Tibial nerve (tissue), 4 donors: ENCODE measurements around the gene TMED3. TPM values are rescaled to one million over a fixed set of nuclear protein-coding genes. Genes with fewer than 3 reads are reported as not detected.

Source experiments
- DNase-seq, 2 donors: peaks; one replicate each; pipeline ENCODE4 v3.0.0-alpha.2; 2019; ENCODE audit warnings: low spot score in 2 of 2
- H3K27ac ChIP-seq, 4 donors: fragments of 200-600 bp; sonication (generic) in 3 of 4; one replicate each; pipeline ENCODE4 v1.5.1; 2017 to 2019; ENCODE audit warnings: mild to moderate bottlenecking in 1 of 4
- H3K27me3 ChIP-seq, 2 donors: fragments of 200-600 bp; sonication (generic) in 1 of 2; one replicate each; pipeline versions ENCODE4 v1.5.1 to v1.6.0; 2017 to 2019
- H3K36me3 ChIP-seq, 3 donors: fragments of 200-600 bp; sonication (generic); one replicate each; pipeline ENCODE4 v1.5.1; 2018 to 2019
- H3K4me1 ChIP-seq, 4 donors: fragments of 200-600 bp; sonication (generic) in 3 of 4; one replicate each; pipeline ENCODE4 v1.5.1; 2017 to 2019
- H3K4me3 ChIP-seq, 4 donors: fragments of 200-600 bp; sonication (generic) in 3 of 4; one replicate each; pipeline ENCODE4 v1.5.1; 2017 to 2019; ENCODE audit warnings: mild to moderate bottlenecking in 1 of 4, moderate library complexity in 1 of 4
- H3K9me3 ChIP-seq, 4 donors: fragments of 200-600 bp; sonication (generic) in 3 of 4; one replicate each; pipeline ENCODE4 v1.5.1; 2017 to 2019
- CTCF ChIP-seq, 5 experiments: fragments of 200-600 bp in 3 of 5; fragments of 450-650 bp in 2 of 5; sonication (generic) in 3 of 5; IDR thresholded peaks; one replicate each; pipeline ENCODE4 v1.5.1; 2016 to 2019; ENCODE audit warnings: antibody characterized with exemption in 5 of 5, mild to moderate bottlenecking in 3 of 5, moderate library complexity in 2 of 5
- EP300 ChIP-seq, 2 donors: sonication (generic); formaldehyde crosslinking; IDR thresholded peaks; one replicate each; pipeline ENCODE4 v1.6.1; 2017; ENCODE audit warnings: antibody characterized with exemption in 2 of 2, mild to moderate bottlenecking in 1 of 2
- POLR2A ChIP-seq, 2 donors: fragments of 450-650 bp; IDR thresholded peaks; one replicate each; pipeline ENCODE4 v1.6.1; 2017; ENCODE audit warnings: antibody characterized with exemption in 2 of 2, mild to moderate bottlenecking in 2 of 2, moderate library complexity in 2 of 2
- WGBS, 2 donors: methylation state at CpG; one replicate each; pipeline ENCODE4 v1.1.5; 2018; 5-methylcytosine and 5-hydroxymethylcytosine counted together
- total RNA-seq, 4 donors: library from RNA; depleted of rRNA; stranded (reverse); fragments of >200 nt; gene quantifications; one replicate each; pipeline ENCODE4 v1.1.0, GENCODE V29; 2016

Gene TMED3
- total RNA-seq, 4 donors from 2014 or later, result 18.0 to 26.3 (median 23.4) TPM

DNA sequence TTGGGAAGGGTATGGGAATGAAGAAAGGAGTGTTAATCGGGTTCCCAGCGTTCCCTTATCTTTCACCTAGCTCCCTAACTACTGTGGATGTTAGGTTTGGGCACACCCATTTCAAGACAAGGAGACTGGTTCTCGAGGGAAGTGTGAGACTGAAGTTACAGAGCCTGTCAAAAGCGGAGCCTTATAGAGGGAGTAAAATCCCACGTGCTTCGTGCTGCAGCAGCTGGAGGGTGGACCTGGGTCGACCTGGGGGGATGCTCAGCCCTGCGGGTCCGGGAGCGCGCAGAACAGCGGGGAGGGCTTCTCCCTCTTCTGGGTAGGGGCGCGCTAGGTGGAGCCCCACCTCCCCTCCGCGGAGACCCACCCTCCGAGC is 314 bp upstream of the TMED3 start:
- peak overlapping the region; percentile 60 to 68 (median 64) for H3K4me3 ChIP-seq
- DNase-seq, result no peak
- H3K36me3 ChIP-seq, result peaks cover 0 to 23% (median 0%) of the 10 kb centered on the region in 3 donors
- H3K9me3 ChIP-seq, result no peaks in the 10 kb centered on the region
- H3K4me1 ChIP-seq, result peaks cover 0 to 24% (median 7%) of the 10 kb centered on the region in 4 donors
- H3K27me3 ChIP-seq, result no peaks in the 10 kb centered on the region
- H3K27ac ChIP-seq, result no peak overlapping the region
- TF ChIP-seq POLR2A (IDR thresholded peaks at IDR 0.05), result no peak
- no peak for TF ChIP-seq CTCF (IDR thresholded peaks at IDR 0.05)
- TF ChIP-seq EP300 (IDR thresholded peaks at IDR 0.05), result no peak
- 1 to 3% methylated on average over 6 to 12 of the region's 17 CpGs for WGBS, 2 donors

DNA sequence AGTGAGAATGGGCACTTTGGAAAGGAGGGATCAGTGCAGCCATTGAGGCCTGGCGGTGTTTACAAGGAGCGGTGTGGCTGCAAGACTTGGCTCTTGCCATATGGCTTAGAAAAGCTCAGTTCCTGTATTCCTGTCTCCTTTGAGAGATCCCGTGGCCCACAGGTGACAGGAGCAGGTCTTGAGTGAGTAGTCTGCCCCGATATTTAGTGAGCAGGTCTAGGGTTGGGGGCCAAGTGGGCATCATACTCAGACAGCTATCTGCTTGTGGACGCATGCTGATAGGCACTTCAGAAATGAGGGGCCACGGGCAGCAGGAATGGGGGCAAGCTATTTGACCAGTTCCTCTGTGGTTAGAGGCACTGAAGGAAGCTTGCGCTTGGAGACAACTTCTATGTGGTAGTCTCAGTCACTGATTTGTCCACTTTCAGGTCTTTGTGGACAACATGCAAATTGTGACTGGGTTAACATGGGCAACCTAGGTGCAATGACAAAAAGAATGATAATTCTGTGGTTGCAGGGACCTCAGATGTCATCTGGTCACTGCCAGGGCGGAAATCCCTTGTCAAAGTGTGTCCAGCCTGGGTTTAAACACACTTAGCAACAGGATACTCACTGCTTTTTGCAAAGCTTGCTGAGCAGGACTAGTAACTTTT is 1.1 kb downstream of the TMED3 start:
- Histone ChIP-seq H3K27me3 (no peaks in the 10 kb centered on the region), H3K4me3 (peak overlapping the region; percentile 60 to 68 (median 64)), H3K9me3 (no peaks in the 10 kb centered on the region), H3K4me1 (peaks cover 0 to 24% (median 7%) of the 10 kb centered on the region in 4 donors), H3K36me3 (peaks cover 0 to 37% (median 0%) of the 10 kb centered on the region in 3 donors), H3K27ac (peak overlapping the region in 1 of 4 donors; percentile 4)
- TF ChIP-seq CTCF (IDR thresholded peaks at IDR 0.05), result no peak
- no peak for TF ChIP-seq POLR2A (IDR thresholded peaks at IDR 0.05)
- TF ChIP-seq EP300 (IDR thresholded peaks at IDR 0.05), result no peak
- DNase-seq, result no peak
- 66 to 71% methylated on average over 8 of the region's 8 CpGs for WGBS, 2 donors

GRCh38 chr15:79314186-79314585 is 3.3 kb downstream of the TMED3 start:
- no peak for DNase-seq
- 92 to 97% methylated on average over 1 of the region's 1 CpG for WGBS, 2 donors
- H3K4me3 ChIP-seq, result no peak overlapping the region
- peaks cover 0 to 59% (median 0%) of the 10 kb centered on the region in 3 donors for H3K36me3 ChIP-seq
- peaks cover 0 to 24% (median 7%) of the 10 kb centered on the region in 4 donors for H3K4me1 ChIP-seq
- TF ChIP-seq EP300 (IDR thresholded peaks at IDR 0.05), result no peak
- TF ChIP-seq POLR2A (IDR thresholded peaks at IDR 0.05), result no peak
- no peak for TF ChIP-seq CTCF (IDR thresholded peaks at IDR 0.05)
- H3K27ac ChIP-seq, result no peak overlapping the region
- peaks cover 0 to 1% (median 0%) of the 10 kb centered on the region in 4 donors for H3K9me3 ChIP-seq
- H3K27me3 ChIP-seq, result no peaks in the 10 kb centered on the region

GRCh38 chr15:79314811-79315210 is 3.9 kb downstream of the TMED3 start:
- H3K9me3 ChIP-seq, result peaks cover 0 to 7% (median 0%) of the 10 kb centered on the region in 4 donors
- peaks cover 0 to 24% (median 7%) of the 10 kb centered on the region in 4 donors for H3K4me1 ChIP-seq
- no peaks in the 10 kb centered on the region for H3K27me3 ChIP-seq
- no peak overlapping the region for H3K27ac ChIP-seq
- no peak overlapping the region for H3K4me3 ChIP-seq
- 91 to 92% methylated on average over 6 of the region's 6 CpGs for WGBS, 2 donors
- peaks cover 0 to 65% (median 0%) of the 10 kb centered on the region in 3 donors for H3K36me3 ChIP-seq
- no peak for TF ChIP-seq EP300 (IDR thresholded peaks at IDR 0.05)
- no peak for TF ChIP-seq CTCF (IDR thresholded peaks at IDR 0.05)
- TF ChIP-seq POLR2A (IDR thresholded peaks at IDR 0.05), result no peak
- no peak for DNase-seq

DNA sequence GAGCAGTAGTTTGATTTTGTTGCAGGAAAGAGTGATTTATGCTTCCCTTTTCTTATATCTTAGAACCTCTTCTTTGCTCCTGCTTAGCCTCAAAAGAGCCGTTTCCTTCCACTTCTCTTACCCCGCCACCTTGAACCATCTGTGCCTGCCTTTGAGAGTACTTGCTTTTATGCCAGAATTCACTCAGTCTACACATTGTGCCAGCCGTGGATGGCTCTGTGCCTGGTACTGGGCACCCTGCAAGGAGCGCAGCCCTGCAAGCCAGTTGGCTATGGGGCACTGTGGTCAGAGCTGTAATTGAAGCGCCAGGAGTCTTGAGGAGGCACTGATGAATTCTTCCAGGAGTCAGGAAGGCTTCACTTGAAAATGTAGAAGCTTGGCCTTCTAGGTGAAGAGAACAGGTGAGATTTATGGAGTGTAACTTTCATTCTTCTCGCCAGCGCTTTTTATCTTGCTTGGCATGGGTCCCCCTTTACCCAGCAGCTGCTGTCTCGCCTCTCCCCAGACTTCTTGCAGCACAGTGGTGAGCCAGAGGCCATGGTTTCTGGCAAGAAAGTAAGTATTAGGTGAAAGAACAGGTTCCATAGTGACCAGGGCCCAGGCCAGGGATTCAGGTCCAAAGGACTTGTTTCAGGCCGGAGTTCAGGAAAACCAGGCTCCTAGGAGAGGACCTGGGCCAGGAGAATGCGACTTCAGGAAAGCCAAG is 4.9 kb downstream of the TMED3 start:
- WGBS, 2 donors, result 87 to 89% methylated on average over 10 of the region's 10 CpGs
- TF ChIP-seq POLR2A (IDR thresholded peaks at IDR 0.05) (no peak), CTCF (IDR thresholded peaks at IDR 0.05) (no peak), EP300 (IDR thresholded peaks at IDR 0.05) (no peak)
- Histone ChIP-seq H3K4me1 (peaks cover 0 to 19% (median 5%) of the 10 kb centered on the region in 4 donors), H3K9me3 (peaks cover 0 to 7% (median 0%) of the 10 kb centered on the region in 4 donors), H3K27me3 (no peaks in the 10 kb centered on the region), H3K4me3 (no peak overlapping the region), H3K27ac (no peak overlapping the region), H3K36me3 (peaks cover 0 to 74% (median 0%) of the 10 kb centered on the region in 3 donors)
- DNase-seq, result no peak
